HL-60 (cell line): ENCODE data around the gene DUSP28.

Experiments used
- DNase-seq, 2 experiments: peaks; one replicate each; pipeline ENCODE4 v3.0.0-alpha.2; 2010 to 2020; ENCODE audit warnings: low read depth in 1 of 2, low spot score in 1 of 2
- H3K27ac ChIP-seq: fragments of 250-450 bp; sonication (Bioruptor Pico); replicated peaks from 2 replicates; pipeline ENCODE4 v1.5.1; 2020; ENCODE audit warnings: mild to moderate bottlenecking, moderate library complexity
- H3K27me3 ChIP-seq: fragments of 250-450 bp; sonication (Bioruptor Pico); 2 replicates; pipeline ENCODE4 v1.5.1; 2021; ENCODE audit warnings: mild to moderate bottlenecking, moderate library complexity; ENCODE audit not compliant: insufficient read depth, poor library complexity, severe bottlenecking
- H3K4me3 ChIP-seq: replicated peaks from 2 replicates; pipeline ENCODE4 v1.5.1; 2011; ENCODE audit warnings: mild to moderate bottlenecking, control low read depth, low read length; ENCODE audit not compliant: insufficient read depth
- GABPA ChIP-seq: IDR thresholded peaks from 2 replicates; pipeline ENCODE4 v1.6.1; 2012; ENCODE audit warnings: low read depth
- POLR2AphosphoS5 ChIP-seq: IDR thresholded peaks from 2 replicates; pipeline ENCODE4 v1.6.1; 2012; ENCODE audit warnings: low read depth
- REST ChIP-seq: IDR thresholded peaks from 2 replicates; pipeline ENCODE4 v1.6.1; 2012; ENCODE audit warnings: low read depth; ENCODE audit not compliant: insufficient replicate concordance
- SPI1 ChIP-seq: IDR thresholded peaks from 2 replicates; pipeline ENCODE4 v1.6.1; 2012; ENCODE audit warnings: low read depth, mild to moderate bottlenecking, borderline replicate concordance
- TF ChIP-seq, protein P1 (sequence below): IDR thresholded peaks from one replicate; pipeline ENCODE4 v1.5.1; 2011; ENCODE audit warnings: low read length, control low read depth, inconsistent platforms; ENCODE audit not compliant: insufficient read depth

The DUSP28 gene

DNA sequence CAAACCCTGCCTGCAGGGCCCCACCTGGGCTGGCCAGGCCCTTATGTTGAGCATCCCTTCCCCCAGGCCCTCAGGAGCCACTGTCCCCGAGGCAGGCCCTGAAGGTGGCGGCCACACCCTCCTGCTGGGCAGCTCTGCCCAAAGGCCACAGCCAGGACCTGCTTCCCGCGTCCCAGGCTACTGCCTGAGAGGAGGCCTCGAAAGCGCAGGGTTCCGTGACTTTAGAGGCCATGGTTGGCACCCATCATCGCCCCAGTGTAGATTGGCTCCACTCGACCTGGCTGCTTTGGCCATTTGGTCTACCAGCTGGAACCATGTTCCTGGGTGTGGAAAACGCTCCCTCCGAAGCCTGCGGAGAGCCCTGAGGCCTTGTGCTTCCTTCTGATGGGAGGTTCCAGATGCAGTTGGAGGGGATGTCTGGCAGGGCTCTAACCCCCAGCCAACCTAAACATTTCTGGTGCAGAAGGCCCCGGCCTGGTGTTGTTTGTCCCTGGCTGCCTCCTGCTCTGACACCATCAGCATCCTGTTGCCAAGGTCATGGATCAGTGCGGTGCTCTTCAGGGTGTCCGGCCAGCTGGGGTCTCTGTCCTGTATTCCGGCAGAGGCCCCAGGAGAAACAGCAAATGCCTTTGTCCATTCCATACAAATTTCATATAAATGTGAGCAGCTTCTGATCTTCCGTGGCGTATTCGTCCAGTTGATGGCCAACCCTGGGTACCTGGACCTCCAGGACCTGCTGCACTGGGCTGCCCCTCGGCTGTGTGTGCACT lies 41.1 kb downstream of the DUSP28 start:
- no peak overlapping the region for H3K4me3 ChIP-seq
- no peak overlapping the region for H3K27ac ChIP-seq
- no peak for DNase-seq
- TF ChIP-seq POLR2AphosphoS5 (no peak), SPI1 (no peak), REST (no peak), GABPA (no peak)
- TF ChIP-seq, protein P1, sequence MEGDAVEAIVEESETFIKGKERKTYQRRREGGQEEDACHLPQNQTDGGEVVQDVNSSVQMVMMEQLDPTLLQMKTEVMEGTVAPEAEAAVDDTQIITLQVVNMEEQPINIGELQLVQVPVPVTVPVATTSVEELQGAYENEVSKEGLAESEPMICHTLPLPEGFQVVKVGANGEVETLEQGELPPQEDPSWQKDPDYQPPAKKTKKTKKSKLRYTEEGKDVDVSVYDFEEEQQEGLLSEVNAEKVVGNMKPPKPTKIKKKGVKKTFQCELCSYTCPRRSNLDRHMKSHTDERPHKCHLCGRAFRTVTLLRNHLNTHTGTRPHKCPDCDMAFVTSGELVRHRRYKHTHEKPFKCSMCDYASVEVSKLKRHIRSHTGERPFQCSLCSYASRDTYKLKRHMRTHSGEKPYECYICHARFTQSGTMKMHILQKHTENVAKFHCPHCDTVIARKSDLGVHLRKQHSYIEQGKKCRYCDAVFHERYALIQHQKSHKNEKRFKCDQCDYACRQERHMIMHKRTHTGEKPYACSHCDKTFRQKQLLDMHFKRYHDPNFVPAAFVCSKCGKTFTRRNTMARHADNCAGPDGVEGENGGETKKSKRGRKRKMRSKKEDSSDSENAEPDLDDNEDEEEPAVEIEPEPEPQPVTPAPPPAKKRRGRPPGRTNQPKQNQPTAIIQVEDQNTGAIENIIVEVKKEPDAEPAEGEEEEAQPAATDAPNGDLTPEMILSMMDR = no peak
- H3K27me3 ChIP-seq = no peaks in the 10 kb centered on the region

DNA sequence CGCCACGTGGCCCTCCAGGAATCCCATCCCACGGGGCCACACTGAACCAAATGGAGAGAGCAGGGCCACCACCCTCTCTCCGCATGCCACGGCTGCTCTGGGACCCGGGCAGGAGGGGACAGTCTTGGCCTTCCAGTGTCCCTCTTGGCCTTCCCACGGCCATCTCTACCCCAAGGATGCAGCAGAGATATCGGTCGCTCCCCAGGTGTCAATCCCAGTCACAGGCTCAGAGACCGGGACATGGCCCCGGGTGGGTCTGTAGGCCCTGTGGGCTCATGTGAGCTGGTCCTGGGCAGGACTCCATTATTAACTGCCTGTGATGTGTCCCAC lies 41.6 kb downstream of the DUSP28 start:
- no peak for DNase-seq
- no peak overlapping the region for H3K4me3 ChIP-seq
- no peak overlapping the region for H3K27ac ChIP-seq
- H3K27me3 ChIP-seq = no peaks in the 10 kb centered on the region
- no peak for TF ChIP-seq REST
- no peak for TF ChIP-seq POLR2AphosphoS5

- Histone ChIP-seq H3K27ac (no peak overlapping the region), H3K4me3 (no peak overlapping the region), H3K27me3 (no peaks in the 10 kb centered on the region)
- DNase-seq = no peak
- TF ChIP-seq, protein P1 = no peak
- TF ChIP-seq SPI1 (no peak), GABPA (no peak)
These were observed 42.3 kb downstream of the DUSP28 start for GRCh38 chr2:240602266-240603050.

DNA sequence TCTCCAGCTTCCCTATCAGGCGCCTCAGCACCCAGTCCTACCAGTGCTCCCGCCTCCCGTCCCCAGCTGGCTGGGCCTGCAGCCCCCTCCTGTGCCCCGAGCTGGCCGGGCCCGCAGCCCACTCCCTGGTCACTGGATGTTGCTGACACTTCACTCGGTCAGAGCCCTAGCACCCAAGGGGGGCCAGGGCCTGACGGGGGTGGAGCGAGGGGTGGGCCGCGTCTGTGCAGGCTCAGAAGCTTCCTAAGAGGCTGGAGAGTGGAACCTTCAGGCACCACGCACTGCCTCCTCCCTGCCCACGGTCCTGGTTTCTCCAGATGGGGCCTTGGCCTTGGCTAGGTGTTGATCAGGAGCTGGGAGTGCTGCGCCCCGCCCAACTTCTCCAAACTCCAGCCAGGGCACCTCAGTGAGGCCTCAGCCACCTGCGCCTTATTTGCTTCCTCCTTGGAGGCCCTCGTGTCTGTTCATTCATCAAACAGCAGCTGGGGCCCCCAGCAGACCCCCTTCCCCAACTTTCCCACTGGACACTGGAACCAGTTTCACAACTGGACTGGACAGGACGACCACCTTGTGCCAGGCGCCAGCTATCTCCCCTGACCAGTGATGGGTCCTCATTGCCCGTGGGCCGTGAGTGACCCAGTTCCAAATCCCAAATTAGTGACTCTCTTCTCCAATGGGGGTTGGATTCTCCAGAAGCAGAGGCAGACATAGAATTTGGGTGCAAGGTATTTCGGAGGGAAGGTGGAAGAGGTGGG lies 43.1 kb downstream of the DUSP28 start:
- DNase-seq = no peak
- Histone ChIP-seq H3K4me3 (no peak overlapping the region), H3K27me3 (no peaks in the 10 kb centered on the region), H3K27ac (no peak overlapping the region)
- no peak for TF ChIP-seq POLR2AphosphoS5
- TF ChIP-seq GABPA = no peak
- TF ChIP-seq REST = no peak
- TF ChIP-seq, protein P1 = no peak
- TF ChIP-seq SPI1 = no peak
